HAP-1 (cell line): Measurements from ENCODE around the gene TTLL11.

ENCODE experiments used
- DNase-seq, 2 experiments: peaks; one replicate each; pipeline ENCODE4 v3.0.0-alpha.2; 2016 to 2020; ENCODE audit warnings: low spot score in 2 of 2
- H3K27me3 ChIP-seq: fragments of 250-450 bp; sonication (Bioruptor Pico); 2 replicates; pipeline ENCODE4 v1.5.1; 2020; ENCODE audit warnings: low read depth, mild to moderate bottlenecking, moderate library complexity
- H3K36me3 ChIP-seq: fragments of 250-450 bp; sonication (Bioruptor Pico); replicated peaks from 2 replicates; pipeline ENCODE4 v1.5.1; 2020; ENCODE audit warnings: mild to moderate bottlenecking
- H3K4me1 ChIP-seq: fragments of 250-450 bp; sonication (Bioruptor Pico); 2 replicates; pipeline ENCODE4 v1.5.1; 2020; ENCODE audit warnings: mild to moderate bottlenecking
- H3K4me3 ChIP-seq: fragments of 250-450 bp; sonication (Bioruptor Pico); 2 replicates; pipeline ENCODE4 v1.5.1; 2020; ENCODE audit warnings: mild to moderate bottlenecking, moderate library complexity
- H3K9me3 ChIP-seq: fragments of 250-450 bp; sonication (Bioruptor Pico); 2 replicates; pipeline ENCODE4 v1.5.1; 2020; ENCODE audit warnings: mild to moderate bottlenecking, moderate library complexity
- in situ Hi-C: fragments of 300-500 bp; cut with MboI; formaldehyde crosslinking; loops from 3 replicates; pipeline ENCODE4 v1.14.3; 2020; ENCODE audit warnings: low sequenced_read_pairs, inconsistent platforms, mixed read lengths

Gene TTLL11

GRCh38 chr9:122128969-122129343 lies 35.8 kb upstream of the TTLL11 start:
- Histone ChIP-seq H3K9me3 (no peaks in the 10 kb centered on the region), H3K4me1 (no peaks in the 10 kb centered on the region), H3K36me3 (no peaks in the 10 kb centered on the region), H3K27me3 (no peaks in the 10 kb centered on the region), H3K4me3 (no peak overlapping the region)
- in situ Hi-C loops, result no loop called here
- DNase-seq, result no peak

GRCh38 chr9:122128007-122128968 lies 35.2 kb upstream of the TTLL11 start:
- Histone ChIP-seq H3K4me1 (no peaks in the 10 kb centered on the region), H3K27me3 (no peaks in the 10 kb centered on the region)
- in situ Hi-C loops, result no loop called here

GRCh38 chr9:122127396-122127798 lies 34.3 kb upstream of the TTLL11 start:
- H3K36me3 ChIP-seq, result no peaks in the 10 kb centered on the region
- H3K9me3 ChIP-seq, result no peaks in the 10 kb centered on the region
- H3K27me3 ChIP-seq, result no peaks in the 10 kb centered on the region
- H3K4me3 ChIP-seq, result no peak overlapping the region
- in situ Hi-C loops, result no loop called here
- no peak for DNase-seq
- H3K4me1 ChIP-seq, result no peaks in the 10 kb centered on the region

More at GRCh38 chr9:122128007-122128968, 35.2 kb upstream of the TTLL11 start:
- H3K9me3 ChIP-seq, result no peaks in the 10 kb centered on the region
- no peaks in the 10 kb centered on the region for H3K36me3 ChIP-seq
- no peak overlapping the region for H3K4me3 ChIP-seq
- DNase-seq, result no peak

GRCh38 chr9:122126331-122127261 lies 33.5 kb upstream of the TTLL11 start:
- no peak for DNase-seq
- Histone ChIP-seq H3K27me3 (no peaks in the 10 kb centered on the region), H3K4me3 (no peak overlapping the region), H3K4me1 (no peaks in the 10 kb centered on the region), H3K36me3 (no peaks in the 10 kb centered on the region), H3K9me3 (no peaks in the 10 kb centered on the region)
- in situ Hi-C loops, result no loop called here

GRCh38 chr9:122125509-122126330 lies 32.6 kb upstream of the TTLL11 start:
- DNase-seq, result no peak
- Histone ChIP-seq H3K4me3 (no peak overlapping the region), H3K9me3 (no peaks in the 10 kb centered on the region), H3K4me1 (no peaks in the 10 kb centered on the region), H3K27me3 (no peaks in the 10 kb centered on the region), H3K36me3 (no peaks in the 10 kb centered on the region)
- in situ Hi-C loops, result no loop called here

- Histone ChIP-seq H3K36me3 (no peaks in the 10 kb centered on the region), H3K9me3 (no peaks in the 10 kb centered on the region), H3K4me1 (no peaks in the 10 kb centered on the region), H3K27me3 (no peaks in the 10 kb centered on the region), H3K4me3 (no peak overlapping the region)
- peak; percentile 46 to 86 for DNase-seq
- in situ Hi-C loops, result no loop called here
These were observed 32.0 kb upstream of the TTLL11 start for GRCh38 chr9:122125158-122125508.

- no peaks in the 10 kb centered on the region for H3K27me3 ChIP-seq
- in situ Hi-C loops, result loop anchor here (5.0 to 25.0 kb wide), 4 partner anchors 223 to 1238 kb away; partner anchors contain the start of gene CRB2
- DNase-seq, result no peak
- H3K4me3 ChIP-seq, result no peak overlapping the region
- H3K9me3 ChIP-seq, result no peaks in the 10 kb centered on the region
- no peaks in the 10 kb centered on the region for H3K36me3 ChIP-seq
- no peaks in the 10 kb centered on the region for H3K4me1 ChIP-seq
These were observed 31.4 kb upstream of the TTLL11 start for GRCh38 chr9:122124528-122124927.

GRCh38 chr9:122124048-122124447 lies 30.9 kb upstream of the TTLL11 start:
- in situ Hi-C loops, result loop anchor here (5.0 to 25.0 kb wide), 4 partner anchors 223 to 1238 kb away; partner anchors contain the start of gene CRB2
- Histone ChIP-seq H3K4me3 (no peak overlapping the region), H3K27me3 (no peaks in the 10 kb centered on the region), H3K4me1 (no peaks in the 10 kb centered on the region), H3K36me3 (no peaks in the 10 kb centered on the region), H3K9me3 (no peaks in the 10 kb centered on the region)
- no peak for DNase-seq

- H3K27me3 ChIP-seq, result no peaks in the 10 kb centered on the region
- no peaks in the 10 kb centered on the region for H3K9me3 ChIP-seq
- peak; percentile 43 to 86 for DNase-seq
- no peak overlapping the region for H3K4me3 ChIP-seq
- in situ Hi-C loops, result loop anchor here (5.0 to 25.0 kb wide), 4 partner anchors 224 to 1239 kb away; partner anchors contain the start of gene CRB2
- no peaks in the 10 kb centered on the region for H3K36me3 ChIP-seq
- no peaks in the 10 kb centered on the region for H3K4me1 ChIP-seq
These were observed 30.0 kb upstream of the TTLL11 start for GRCh38 chr9:122122903-122123632.

- Histone ChIP-seq H3K9me3 (no peaks in the 10 kb centered on the region), H3K4me1 (no peaks in the 10 kb centered on the region), H3K27me3 (no peaks in the 10 kb centered on the region), H3K36me3 (no peaks in the 10 kb centered on the region), H3K4me3 (no peak overlapping the region)
- DNase-seq, result no peak
- in situ Hi-C loops, result loop anchor here (5.0 to 25.0 kb wide), 4 partner anchors 225 to 1240 kb away; partner anchors contain the start of gene CRB2
These were observed 29.4 kb upstream of the TTLL11 start for GRCh38 chr9:122122468-122122867.

GRCh38 chr9:122121931-122122330 lies 28.8 kb upstream of the TTLL11 start:
- no peak for DNase-seq
- H3K9me3 ChIP-seq, result no peaks in the 10 kb centered on the region
- no peaks in the 10 kb centered on the region for H3K27me3 ChIP-seq
- H3K36me3 ChIP-seq, result no peaks in the 10 kb centered on the region
- H3K4me3 ChIP-seq, result no peak overlapping the region
- no peaks in the 10 kb centered on the region for H3K4me1 ChIP-seq
- in situ Hi-C loops, result loop anchor here (5.0 to 25.0 kb wide), 4 partner anchors 225 to 1240 kb away; partner anchors contain the start of gene CRB2

- no peak for DNase-seq
- Histone ChIP-seq H3K4me1 (no peaks in the 10 kb centered on the region), H3K4me3 (no peak overlapping the region), H3K36me3 (no peaks in the 10 kb centered on the region), H3K27me3 (no peaks in the 10 kb centered on the region), H3K9me3 (no peaks in the 10 kb centered on the region)
- in situ Hi-C loops, result loop anchor here (5.0 to 25.0 kb wide), 4 partner anchors 226 to 1241 kb away; partner anchors contain the start of gene CRB2
These were observed 28.3 kb upstream of the TTLL11 start for GRCh38 chr9:122121391-122121790.
